HPDE6-E6E7 (cell line): ENCODE data around the gene KRTAP2-4.
"Not testable (repeated sequence)": the region's sequence is repeated elsewhere in the genome, so short reads cannot be mapped to it uniquely, and the experiment has no call there.

Experiments
- DNase-seq: peaks from one replicate; pipeline ENCODE4 v3.0.0; 2011; ENCODE audit warnings: missing footprints; ENCODE audit errors: extremely low spot score

KRTAP2-4 gene

GRCh38 chr17:41065829-41066624 lies at the start of gene KRTAP2-4:
Gene KRTAP2-4 (minus strand): TSS chr17:41065879. CDS start chr17:41065845, 34 bp downstream.
- DNase-seq, result peak; percentile 48

- no peak for DNase-seq
Measured at GRCh38 chr17:41111151-41111885, 45.6 kb upstream of the KRTAP2-4 start.

- DNase-seq, result not testable (repeated sequence)
Measured at GRCh38 chr17:41108728-41109386, 43.2 kb upstream of the KRTAP2-4 start.

GRCh38 chr17:41107941-41108450 lies 42.3 kb upstream of the KRTAP2-4 start:
- DNase-seq, result no peak

- not testable (repeated sequence) for DNase-seq
Measured at GRCh38 chr17:41105347-41105746, 39.7 kb upstream of the KRTAP2-4 start, which contains the start of gene KRTAP4-9. Gene KRTAP4-9 (plus strand): TSS chr17:41105389. CDS start chr17:41105389, 0 bp downstream.

GRCh38 chr17:41104386-41105038 lies 38.8 kb upstream of the KRTAP2-4 start:
- DNase-seq, result not testable (repeated sequence)

- DNase-seq, result no peak
Measured at GRCh38 chr17:41103896-41104295, 38.2 kb upstream of the KRTAP2-4 start.

- DNase-seq, result no peak
Measured at GRCh38 chr17:41101586-41102259, 36.0 kb upstream of the KRTAP2-4 start, which contains the start of gene KRTAP4-16. Gene KRTAP4-16 (minus strand): TSS chr17:41102209. CDS start chr17:41102209, 0 bp downstream.

- DNase-seq, result peak; percentile 9
Measured at GRCh38 chr17:41099682-41100480, 34.2 kb upstream of the KRTAP2-4 start.

GRCh38 chr17:41098481-41098880 lies 32.8 kb upstream of the KRTAP2-4 start:
- peak; percentile 3 for DNase-seq

GRCh38 chr17:41098042-41098441 lies 32.4 kb upstream of the KRTAP2-4 start, which contains the start of gene KRTAP4-8:
Gene KRTAP4-8 (minus strand): TSS chr17:41098142. CDS start chr17:41098084, 58 bp downstream.
- DNase-seq, result no peak

GRCh38 chr17:41096055-41096454 lies 30.4 kb upstream of the KRTAP2-4 start:
- DNase-seq, result no peak

GRCh38 chr17:41088760-41089352 lies 23.2 kb upstream of the KRTAP2-4 start:
- DNase-seq, result not testable (repeated sequence)

GRCh38 chr17:41084100-41084856 lies 18.6 kb upstream of the KRTAP2-4 start, which contains the start of gene KRTAP4-7:
Gene KRTAP4-7 (plus strand): TSS chr17:41084150. CDS start chr17:41084207, 57 bp downstream.
- DNase-seq, result not testable (repeated sequence)

- not testable (repeated sequence) for DNase-seq
Measured at GRCh38 chr17:41083427-41083826, 17.7 kb upstream of the KRTAP2-4 start.

GRCh38 chr17:41082626-41083025 lies 16.9 kb upstream of the KRTAP2-4 start:
- DNase-seq, result no peak

GRCh38 chr17:41076788-41077187 lies 11.1 kb upstream of the KRTAP2-4 start:
- DNase-seq, result no peak

- no peak for DNase-seq
Measured at GRCh38 chr17:41073676-41074075, 8.0 kb upstream of the KRTAP2-4 start.
